NAMALWA (cell line): ENCODE results near the gene TIMMDC1.
A peak's percentile ranks its signal among the peaks of the same experiment; 100 is the strongest.
"Not testable (repeated sequence)": the region's sequence is repeated elsewhere in the genome, so short reads cannot be mapped to it uniquely, and the experiment has no call there.

ENCODE experiments used
- DNase-seq: peaks from one replicate; pipeline ENCODE4 v3.0.0-alpha.2; 2015; ENCODE audit warnings: low spot score

The TIMMDC1 gene

DNA sequence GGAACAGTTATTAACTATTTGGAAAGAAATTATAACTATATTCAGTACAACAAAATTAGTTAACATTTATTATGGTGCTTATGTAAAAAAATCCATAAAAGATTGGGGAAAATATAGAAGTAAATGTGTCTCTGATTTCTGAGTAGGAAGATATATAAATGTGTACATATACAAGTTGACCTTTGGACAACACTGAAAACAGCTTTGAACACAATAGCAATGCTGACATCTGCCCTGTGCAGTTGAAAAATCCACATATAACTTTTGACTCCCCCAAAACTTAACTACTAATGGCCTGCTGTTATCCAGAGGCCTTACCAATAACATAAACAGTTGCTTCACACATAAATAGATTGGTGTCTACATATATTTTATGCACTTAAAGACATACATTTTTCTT lies 12.3 kb downstream of the TIMMDC1 start:
- no peak for DNase-seq

DNA sequence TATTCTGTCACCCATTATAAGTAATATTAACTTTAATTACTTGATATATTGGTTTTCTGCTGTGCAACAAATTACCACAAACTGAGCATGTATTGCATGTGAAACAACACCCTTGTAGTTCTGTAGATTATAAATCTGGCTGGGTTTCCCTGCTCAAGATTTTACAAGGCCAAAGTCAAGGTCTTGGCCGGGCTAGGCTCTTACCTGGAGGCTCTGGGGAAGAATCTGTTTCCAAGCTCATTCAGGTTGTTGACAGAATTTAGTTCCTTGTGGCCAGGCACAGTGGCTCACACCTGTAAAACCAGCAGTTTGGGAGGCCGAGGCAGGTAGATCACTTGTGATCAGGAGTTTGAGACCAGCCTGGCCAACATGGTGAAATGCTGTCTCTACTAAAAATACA lies 16.3 kb downstream of the TIMMDC1 start:
- DNase-seq = no peak

DNA sequence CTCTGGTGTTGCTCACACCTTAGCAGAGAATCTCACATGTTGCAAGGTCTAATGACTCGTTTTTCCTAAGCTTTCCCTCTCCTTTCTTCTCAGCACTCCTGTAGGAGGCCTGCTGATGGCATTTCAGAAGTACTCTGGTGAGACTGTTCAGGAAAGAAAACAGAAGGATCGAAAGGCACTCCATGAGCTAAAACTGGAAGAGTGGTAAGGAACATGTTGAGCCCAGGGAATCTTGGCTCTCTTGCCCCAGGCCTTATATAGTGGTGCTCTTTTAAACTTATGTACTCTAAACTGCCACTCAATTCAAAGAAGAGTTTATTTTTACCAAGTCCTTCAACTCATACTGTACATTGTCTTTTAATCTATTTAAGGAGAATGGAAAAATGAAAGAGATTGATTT lies 18.8 kb downstream of the TIMMDC1 start:
- DNase-seq = no peak

DNA sequence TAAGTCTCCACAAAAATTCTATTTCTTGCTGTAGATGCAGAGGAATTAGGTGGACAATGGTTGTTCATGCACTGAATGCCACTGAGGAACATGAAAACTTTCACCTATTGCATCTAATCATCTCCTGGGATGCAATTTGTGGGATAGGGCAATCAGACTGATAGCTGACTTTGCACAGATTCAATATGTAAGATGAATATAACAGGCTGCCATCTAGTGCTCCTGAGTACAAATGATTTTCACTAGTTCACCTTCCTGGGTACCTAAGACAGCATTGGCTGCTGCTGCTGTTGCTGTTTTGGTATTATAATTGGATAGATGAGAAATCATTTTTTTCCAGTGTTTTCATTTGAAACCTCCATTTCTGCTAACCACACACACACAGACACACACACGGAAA lies 19.7 kb downstream of the TIMMDC1 start:
- no peak for DNase-seq

DNA sequence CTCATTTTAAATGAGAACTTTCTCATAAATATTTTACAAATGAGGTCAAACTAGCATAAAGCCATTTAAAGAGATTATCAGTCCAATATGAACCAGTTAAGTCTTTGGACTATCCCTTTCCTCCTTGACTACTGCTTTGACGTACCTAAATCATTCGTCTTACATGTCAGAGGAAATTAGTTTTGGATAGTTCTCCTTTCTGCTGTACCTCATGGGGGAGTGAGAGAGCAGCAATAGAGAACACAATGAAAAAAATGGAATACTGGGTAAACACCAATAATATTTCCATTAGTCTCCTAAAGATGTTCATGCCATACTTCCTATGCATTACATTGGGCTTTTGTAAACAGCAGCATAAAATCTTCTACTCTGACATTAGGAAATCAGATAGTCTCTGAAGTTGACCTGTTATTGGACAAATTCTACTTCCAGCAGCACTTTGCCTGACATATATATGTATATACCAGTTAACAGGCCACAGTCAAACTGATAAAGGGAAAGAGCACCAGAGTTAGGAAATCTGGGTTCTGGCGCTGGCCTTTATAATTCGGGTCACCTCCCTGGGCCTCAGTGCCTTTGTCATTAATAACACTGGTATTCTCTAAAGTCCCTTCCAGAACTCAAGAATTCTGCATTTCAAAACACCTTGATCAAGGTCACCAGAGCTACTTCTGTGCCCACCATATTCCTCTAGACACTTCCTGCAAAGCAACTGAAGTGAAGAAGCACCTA lies 26.8 kb downstream of the TIMMDC1 start:
- DNase-seq = peak; percentile 32

DNA sequence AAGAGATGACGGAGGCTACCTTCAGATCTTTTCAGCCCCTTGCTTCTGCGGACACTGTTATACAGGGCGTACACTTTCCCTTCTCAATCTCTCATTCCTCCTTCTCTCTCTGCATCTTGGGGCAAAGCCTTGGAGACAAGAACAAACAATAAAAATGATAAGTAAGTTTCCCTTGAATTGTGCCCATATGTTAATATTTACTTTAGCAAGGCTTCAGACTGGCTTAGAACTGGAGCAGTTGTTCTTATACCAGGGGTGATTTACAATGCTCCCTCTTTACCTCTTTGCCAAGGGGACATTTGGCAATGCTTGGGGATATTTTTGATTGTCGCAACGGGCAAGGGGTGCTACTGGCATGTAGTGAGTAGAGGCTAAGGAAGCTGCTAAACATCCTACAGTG lies 29.4 kb downstream of the TIMMDC1 start:
- no peak for DNase-seq

DNA sequence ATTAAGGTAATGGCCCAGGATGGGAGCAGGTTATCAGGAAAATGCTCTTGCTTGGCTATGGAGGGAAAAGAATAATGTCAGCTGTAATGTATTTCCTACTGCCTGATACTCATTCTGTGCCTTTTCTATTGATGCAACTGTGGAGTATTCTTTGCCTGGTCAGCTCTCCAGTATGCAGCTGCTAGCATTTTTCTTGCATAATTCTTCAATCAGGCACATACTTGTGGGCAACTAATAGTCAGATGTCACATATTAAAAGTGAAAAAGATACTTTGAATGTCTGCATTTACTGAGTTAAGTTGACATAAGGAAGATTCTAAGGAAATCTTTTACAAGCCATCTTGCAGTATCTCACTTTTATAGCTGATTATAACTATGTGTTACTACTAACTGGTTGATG lies 31.5 kb downstream of the TIMMDC1 start:
- no peak for DNase-seq

DNA sequence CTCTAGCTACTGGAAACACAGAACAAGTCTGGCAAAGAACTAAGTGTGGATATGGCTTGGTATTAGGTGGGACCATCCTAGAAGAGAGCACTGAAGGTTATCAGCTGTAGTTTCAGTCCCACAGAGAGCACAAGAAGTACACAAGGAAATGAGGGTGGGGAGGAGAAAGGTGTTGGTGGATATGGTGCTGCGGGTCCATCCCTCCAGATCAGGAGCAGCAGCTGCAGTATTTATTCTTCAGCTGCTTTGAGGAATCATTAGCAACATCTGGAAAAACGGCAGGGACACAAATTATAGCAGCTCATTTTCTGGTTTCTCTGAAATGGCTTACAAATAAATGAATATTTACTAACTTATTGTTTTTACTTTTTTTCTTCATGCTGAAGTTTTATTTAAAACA lies 32.1 kb downstream of the TIMMDC1 start:
- no peak for DNase-seq

DNA sequence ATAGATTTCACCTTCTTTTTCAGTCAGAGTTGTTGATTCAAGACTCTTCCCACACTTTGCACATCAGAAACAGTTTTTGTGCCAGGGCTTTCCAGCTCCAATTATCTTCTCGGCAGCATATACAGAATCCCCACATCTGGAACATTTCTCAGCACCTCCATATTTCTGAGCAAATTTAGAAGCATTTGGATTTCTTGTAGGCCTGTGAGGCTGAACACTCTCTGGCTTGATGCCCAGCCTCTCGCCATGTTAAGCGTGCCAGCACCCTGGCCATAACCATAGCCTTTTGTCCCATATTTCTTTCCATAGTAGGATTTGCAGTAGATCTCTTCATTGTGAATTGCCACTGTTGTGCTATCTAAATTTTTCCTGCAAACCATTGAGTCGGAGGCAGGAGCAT lies 32.8 kb downstream of the TIMMDC1 start:
- no peak for DNase-seq

DNA sequence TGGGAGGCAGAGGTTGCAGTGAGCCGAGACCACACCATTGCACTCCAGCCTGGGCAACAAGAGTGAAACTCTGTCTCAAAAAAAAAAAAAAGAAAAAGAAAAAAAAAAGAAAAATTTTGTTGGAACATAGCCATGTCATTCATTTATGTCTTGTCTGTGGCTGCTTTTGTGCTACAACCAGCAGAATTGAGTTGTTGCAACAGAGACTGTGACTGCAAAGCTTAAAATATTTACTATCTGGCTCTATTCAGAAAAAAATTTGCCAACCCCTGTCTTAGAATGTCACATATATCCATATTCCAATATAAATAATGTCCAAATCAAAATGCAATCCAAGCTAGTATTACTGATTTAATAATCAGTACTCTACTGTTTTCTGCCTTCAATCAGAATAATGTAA lies 35.9 kb downstream of the TIMMDC1 start:
- DNase-seq = no peak

DNA sequence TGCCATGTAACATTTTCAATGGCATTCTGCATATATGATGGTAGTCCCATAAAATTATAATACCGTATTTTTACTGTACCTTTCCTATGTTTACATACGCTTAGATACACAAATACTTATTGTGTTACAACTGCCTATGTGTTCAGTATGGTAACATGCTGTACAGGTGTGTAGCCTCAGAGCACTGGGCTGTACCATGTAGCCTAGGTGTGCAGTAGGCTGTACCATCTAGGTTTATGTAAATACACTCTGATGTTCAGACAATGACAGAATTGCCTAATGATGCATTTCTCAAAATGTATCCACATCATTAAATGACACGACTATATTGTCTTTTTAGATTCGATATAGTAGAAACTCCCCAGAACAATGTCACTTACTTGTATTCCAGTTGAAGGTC lies 38.4 kb downstream of the TIMMDC1 start:
- no peak for DNase-seq

DNA sequence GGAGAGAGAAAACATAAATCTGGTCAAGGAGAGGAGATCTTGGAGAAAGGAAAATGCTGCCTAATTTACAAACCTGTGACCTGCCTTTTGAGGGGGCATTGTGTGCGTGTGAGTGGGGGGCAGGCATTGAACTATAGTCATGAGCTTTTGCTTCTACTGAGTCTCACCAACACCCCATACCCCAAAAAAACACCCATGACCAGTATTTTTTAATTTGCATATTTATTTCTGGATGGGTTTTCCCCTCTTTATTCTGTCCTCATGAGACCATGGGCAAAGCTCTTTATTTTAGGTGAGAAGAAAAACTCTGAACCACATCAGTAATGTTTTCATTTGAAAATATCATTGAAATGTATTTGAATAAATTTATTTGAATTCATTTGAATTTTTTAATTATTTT lies 40.4 kb downstream of the TIMMDC1 start:
- DNase-seq = peak; percentile 56

DNA sequence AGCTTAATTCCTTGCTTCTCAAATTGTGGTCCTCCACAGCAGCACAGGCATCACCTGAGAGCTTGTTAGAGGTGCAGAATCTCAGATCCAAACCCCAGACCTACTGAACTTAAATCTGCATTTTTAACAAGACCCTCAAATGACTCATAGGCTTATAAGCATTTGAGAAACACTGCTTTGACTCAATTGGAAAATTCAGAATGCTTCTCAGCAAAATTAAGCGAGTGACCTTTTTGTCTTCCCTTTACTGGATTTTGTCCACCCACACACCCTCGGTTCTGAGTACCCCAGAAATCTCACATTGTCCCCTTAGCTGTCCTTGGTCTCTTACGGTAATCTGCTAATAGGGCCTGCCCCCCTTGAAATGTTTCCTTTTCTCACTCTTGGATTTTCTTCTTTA lies 43.2 kb downstream of the TIMMDC1 start:
- no peak for DNase-seq

DNA sequence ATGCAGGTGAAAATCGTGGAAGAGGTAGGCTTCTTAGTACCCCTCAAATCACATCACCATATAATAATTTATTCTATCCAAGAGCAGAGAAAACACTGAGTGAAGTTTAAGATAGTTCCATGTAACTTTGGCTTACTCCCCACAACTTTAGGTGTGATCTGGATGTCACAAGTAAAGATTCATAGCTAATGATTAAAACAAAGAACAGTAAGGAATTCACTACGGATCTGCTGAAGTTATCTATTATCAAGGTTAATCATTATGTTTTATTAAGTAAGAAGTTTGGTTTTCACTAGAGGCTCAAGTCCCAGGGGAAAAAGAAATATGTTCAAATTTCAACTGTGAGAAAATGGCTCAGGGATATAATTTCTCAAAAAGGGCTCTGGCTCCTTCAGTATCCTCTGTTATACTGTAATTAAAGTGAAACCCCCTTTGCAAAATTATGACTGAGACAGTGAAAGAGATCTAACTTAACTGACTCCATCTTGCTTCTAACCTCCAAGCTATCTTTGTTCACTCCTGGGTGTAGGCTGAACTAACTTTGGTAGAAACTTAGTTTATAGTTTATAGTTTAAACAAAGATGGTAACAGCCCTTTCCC lies 43.9 kb downstream of the TIMMDC1 start:
- DNase-seq = no peak

DNA sequence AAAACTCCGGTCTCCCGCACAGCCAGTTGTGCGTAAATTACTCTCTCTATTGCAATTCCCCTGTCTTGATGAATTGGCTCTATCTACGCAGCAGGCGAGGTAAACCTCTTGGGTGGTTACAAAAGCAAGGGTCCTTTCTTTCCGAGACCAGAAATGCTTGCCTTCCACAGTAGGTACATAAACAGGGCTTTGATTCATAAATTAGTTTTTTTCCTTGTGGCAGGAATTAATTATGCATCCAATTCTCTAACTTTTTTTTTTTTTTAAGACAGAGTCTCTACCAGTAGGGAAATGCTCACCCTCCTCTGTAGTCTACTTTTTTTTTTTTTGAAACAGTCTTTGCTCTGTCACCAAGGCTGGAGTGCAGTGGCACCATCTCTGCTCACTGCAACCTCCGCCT lies 44.8 kb downstream of the TIMMDC1 start:
- DNase-seq = no peak

DNA sequence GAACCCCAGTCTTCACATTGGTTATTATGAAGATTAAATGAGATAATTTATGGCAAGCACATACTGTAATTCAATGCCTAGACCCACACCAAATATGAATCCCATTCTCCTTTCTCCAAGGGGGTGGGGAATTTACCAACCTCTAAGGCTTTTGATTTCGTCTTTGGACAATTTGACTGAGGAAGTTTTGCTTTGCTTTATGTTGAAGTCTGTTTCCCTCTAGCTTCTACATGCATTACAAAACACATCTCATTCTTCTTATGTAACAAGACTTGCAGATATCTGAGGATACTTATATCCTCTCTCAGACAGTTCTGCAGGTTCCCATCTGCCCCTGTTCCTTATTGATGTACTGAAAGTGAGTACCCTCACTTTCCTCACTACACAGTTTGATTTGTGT lies 48.9 kb downstream of the TIMMDC1 start:
- DNase-seq = no peak

DNA sequence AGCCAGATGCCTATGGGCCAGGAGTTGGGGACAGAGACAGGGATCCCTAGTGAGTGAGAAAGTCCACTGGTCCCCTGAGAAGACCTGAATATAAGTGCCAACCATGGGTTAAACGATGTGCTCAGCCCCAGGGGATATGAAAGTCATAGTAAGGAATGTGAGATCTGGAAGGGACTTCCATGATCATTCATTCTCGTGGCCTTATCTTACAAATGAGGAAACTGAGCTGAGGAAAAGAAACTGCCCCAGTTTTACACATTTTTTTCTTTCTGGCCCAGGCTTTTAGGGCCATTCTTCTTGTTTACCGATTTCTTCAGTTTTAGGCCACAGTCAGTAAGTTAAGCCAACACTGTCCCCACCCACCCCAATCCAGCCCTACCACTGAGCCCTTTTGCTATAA lies 50.0 kb downstream of the TIMMDC1 start:
- no peak for DNase-seq

DNA sequence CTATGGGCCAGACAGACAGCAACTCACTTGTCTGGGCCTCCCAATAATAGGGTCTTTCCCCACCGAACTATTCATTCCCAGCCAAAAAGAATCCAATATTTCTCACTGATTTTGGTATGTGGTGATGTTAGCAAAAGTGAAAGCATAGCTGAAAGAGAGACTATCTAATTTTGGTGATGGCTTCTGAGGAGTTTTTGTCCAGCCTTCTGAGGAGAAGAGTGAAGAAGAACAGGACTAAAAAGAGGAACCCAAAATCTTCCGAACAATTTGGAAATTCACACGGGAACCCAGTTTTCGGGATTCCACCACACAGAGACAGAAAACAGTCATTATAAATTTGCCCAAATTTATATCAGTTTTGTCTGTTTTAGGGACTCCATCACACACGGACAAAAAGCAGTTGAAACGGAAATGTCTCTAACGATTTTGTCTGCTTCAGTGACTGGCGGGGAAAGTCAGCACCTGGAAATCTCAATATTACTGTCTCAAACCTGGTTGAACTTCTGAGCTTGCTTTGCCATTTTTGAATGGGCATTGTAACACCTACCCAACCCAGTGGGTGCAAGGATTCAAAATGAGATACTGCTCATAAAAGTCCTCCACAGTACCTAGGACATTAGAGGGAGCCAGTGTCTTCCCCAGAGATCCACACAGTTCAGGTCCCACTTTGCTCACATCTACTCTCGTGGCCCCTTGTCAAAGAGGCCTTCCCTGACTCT lies 52.0 kb downstream of the TIMMDC1 start:
- peak; percentile 35 for DNase-seq

DNA sequence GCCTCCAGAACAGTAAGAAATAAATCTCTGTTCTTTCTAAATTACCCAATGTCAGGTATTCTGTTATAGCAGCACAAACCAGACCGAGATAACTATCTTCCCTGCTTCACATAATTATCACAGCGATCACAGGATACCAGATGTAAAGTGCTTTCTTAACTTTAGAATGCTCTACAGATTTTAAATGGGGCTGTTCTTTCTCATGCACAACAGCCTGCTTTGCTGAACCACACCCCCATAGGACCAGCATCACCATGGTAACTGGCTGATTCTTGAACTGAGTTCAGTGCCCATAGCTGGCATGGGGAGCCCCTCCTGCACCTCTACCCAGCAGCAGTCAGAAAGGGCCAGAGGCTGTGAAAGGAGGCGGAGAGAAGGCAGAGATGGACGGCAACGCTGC lies 53.3 kb downstream of the TIMMDC1 start:
- no peak for DNase-seq

DNA sequence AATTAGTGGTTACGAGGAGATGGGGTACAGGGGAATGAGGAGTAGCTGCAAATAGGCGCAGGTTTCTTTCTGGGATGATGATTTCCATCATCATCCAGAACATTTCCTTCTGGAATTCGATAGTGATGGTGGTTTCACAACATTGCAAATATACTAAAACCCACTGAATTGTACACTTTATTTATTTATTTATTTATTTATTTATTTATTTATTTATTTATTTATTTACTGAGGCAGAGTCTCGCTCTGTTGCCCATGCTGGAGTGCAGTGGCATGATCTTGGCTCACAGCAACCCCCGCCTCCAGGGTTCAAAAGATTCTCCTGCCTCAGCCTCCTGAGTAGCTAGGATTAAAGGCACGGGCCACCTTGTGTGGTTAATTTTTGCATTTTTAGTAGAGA lies 54.6 kb downstream of the TIMMDC1 start:
- DNase-seq = not testable (repeated sequence)

DNA sequence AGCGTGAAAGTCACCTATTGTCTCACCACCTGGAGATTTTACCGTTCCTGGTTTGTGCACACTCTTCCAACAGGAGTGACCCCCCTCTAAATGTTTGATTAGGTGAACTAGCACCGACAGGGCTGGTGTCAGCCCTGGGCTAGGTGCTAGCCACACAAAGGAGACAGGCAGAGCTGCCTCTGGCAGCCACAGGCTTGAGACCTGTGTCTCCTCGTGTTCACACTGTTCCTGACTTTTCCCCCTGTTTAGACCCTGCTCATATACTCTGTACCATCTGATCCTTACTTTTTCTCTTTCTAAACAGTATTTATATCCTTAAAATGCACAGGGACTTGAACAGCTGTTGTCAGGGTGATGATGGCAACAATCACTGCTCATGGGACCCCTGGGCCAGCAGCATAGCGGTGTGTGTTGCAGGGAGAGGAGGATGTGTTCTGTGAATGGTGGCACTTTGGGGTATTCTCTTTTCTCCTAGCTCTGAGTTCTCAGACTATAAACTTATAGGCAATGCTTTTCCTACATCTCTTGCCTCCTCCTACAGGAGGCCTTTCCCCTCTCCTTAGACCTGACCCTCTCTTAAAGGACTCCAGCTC lies 55.6 kb downstream of the TIMMDC1 start:
- no peak for DNase-seq

DNA sequence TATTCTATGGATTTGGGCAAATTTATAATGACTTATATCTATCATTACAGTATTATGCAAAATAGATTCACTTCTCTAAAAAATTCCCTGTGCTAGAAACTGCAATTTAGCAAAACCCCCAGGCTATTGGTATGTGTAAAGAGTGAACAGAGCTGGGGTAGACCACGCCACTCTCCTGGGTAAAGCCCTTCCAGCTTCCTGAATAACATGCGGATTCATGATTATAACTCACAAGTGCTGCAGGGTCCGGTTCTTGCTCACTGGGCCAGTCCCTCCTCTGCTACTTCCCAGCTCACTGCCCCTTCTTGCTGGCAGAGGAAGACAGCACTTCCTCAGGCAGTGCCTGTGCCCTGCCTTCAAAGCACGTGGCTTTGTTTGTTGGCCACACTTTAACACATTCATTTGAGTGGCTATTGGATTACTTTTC lies 57.0 kb downstream of the TIMMDC1 start:
- DNase-seq = no peak

DNA sequence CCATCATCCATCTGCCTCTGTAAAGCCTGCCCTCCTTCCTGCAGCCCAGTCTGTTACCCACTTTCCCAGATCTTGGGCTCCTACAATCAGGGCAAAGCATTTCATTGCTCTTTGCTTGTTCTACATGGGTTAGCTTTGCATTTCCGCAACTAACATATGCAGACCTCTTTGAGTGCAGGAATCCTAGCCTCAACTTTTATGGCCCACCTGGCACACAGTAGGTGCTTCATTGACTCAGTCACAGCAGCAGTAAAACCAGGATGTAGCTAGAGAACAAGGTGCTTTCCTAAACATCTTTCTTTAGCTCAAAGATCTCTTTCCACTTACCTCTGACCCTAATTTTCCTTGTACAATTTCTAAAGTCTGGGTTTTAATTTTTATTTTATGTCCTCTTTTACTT lies 57.6 kb downstream of the TIMMDC1 start:
- no peak for DNase-seq
